DOHH2 (cell line): ENCODE results near the gene ACTL10.

Experiments used
- CTCF ChIP-seq: fragments of 200-600 bp; sonication (generic); IDR thresholded peaks from one replicate; pipeline ENCODE4 v1.5.1; 2014; ENCODE audit warnings: antibody characterized with exemption, mild to moderate bottlenecking, low read depth, low read length; ENCODE audit not compliant: poor library complexity, severe bottlenecking
- EZH2phosphoT487 ChIP-seq: fragments of 200-600 bp; sonication (generic); IDR thresholded peaks from 2 replicates; pipeline ENCODE4 v1.6.1; 2017; ENCODE audit warnings: borderline replicate concordance, mild to moderate bottlenecking, antibody characterized with exemption, low read length, moderate library complexity, mixed read lengths

GRCh38 chr20:33676121-33676520 lies 9.4 kb downstream of the ACTL10 start:
- no peak for TF ChIP-seq EZH2phosphoT487
- no peak for TF ChIP-seq CTCF
